HG02610 (cell line): ENCODE results near the gene TRAFD1.
"Not testable (repeated sequence)": the region's sequence is repeated elsewhere in the genome, so short reads cannot be mapped to it uniquely, and the experiment has no call there.

Experiments
- ATAC-seq: cut with Tn5 transposase; IDR thresholded peaks from one replicate; pipeline ENCODE4 v1.9.1; 2021; ENCODE audit warnings: mild to moderate bottlenecking, moderate library complexity; ENCODE audit not compliant: unreplicated experiment

The TRAFD1 gene

DNA sequence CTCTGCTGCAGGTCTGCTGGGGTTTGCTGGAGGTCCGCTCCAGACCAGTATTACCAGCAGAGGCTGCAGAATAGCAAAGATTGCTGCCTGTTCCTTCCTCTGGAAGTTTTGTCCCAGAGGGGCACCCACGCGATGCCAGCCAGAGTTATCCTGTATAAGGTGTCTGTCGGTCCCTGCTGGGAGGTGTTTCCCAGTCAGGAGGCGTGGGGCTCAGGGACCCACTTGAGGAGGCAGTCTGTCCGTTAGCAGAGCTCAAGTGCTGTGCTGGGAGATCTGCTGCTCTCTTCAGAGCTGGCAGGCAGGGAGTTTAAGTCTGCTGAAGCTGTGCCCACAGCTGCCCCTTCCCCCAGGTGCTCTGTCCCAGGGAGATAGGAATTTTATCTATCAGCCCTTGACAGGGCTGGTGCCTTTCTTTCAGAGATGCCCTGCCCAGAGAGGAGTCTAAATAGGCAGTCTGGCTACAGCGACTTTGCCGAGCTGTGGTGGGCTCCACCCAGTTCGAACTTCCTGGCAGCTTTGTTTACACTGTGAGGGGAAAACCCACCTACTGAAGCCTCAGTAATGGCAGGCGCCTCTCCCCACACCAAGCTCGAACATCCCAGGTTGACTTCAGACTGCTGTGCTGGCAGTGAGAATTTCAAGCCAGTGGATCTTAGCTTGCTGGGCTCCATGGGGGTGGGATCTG lies 33.2 kb downstream of the TRAFD1 start:
- not testable (repeated sequence) for ATAC-seq

GRCh38 chr12:112159146-112159541 lies 33.8 kb downstream of the TRAFD1 start:
- no peak for ATAC-seq

- no peak for ATAC-seq
Measured at GRCh38 chr12:112160611-112161010, 35.3 kb downstream of the TRAFD1 start.

DNA sequence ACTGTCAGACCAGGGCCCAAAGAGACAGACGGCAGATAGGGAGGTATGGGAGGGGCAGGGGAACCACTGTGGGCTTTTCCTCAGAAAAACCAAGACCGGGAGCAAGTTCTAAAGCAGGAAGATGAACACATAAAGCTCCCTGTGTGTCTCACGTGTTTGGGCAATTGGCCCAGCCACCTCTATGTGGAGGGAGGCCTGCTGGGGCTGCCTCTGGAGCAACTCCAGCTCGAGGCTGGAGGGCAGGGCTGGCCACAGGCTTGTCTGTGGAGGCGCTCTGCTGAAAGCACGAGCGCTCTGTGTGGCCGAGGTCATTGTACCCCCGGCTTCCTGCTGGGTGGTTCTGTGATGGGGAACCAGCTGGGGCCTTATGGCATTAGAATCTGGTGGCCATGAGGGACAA lies 36.4 kb downstream of the TRAFD1 start:
- ATAC-seq: no peak

DNA sequence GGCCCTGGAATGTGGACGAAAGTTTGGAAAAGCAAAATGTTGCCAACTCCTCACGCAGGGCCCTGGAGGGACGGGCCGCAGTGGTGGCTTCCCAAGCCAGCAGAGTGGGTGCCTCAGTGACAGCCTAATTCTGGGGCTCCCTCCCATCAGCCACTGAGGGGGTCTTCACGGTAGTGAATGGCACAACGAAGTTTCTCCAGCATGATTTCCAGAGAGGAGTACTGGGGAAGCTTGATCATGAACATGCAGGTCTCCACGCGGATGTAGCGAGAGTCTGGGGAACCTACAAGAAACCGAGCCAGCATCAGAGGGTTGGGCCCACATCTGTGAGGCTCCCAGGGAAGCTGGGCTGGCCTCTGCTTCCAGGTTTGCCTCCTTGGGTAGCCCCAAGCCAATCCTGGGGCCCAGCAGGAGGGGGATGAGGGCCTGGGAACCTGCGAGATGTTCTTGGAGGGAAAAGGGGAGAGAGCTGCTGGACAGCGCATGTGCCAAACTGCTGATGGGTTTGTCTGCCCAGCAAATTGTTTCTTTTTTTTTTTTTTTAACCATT lies 37.0 kb downstream of the TRAFD1 start:
- ATAC-seq: no peak

- ATAC-seq: no peak
Measured at GRCh38 chr12:112163056-112163455, 37.7 kb downstream of the TRAFD1 start.

DNA sequence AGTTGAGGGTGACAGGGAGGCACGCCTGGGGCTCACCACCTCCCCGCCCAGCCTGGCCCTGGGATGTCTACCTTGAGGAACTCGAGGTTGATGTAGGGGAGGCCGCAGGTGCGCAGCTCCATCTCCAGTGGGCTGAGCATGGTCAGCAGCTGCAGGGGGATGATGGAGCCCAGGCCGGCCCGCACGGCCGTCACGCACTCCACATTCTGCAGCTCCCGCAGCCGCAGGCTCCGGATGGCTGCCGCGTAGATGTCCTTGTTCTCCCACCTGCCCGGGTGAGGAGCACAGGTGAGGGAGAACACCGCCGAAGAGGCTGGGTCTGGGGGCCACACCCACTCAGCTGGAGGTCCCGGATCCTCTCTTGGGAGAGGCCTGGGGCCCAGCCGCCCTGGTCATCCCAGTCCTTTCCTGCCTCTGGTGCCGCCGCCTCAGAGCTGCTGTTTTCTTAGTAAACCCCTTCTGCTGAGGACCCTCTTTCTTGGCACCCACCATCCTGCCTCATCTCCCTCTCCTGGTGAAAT lies 38.2 kb downstream of the TRAFD1 start:
- ATAC-seq: no peak

- ATAC-seq: no peak
Measured at GRCh38 chr12:112164011-112164660, 38.8 kb downstream of the TRAFD1 start.

- ATAC-seq: no peak
Measured at GRCh38 chr12:112165624-112166023, 40.3 kb downstream of the TRAFD1 start.

DNA sequence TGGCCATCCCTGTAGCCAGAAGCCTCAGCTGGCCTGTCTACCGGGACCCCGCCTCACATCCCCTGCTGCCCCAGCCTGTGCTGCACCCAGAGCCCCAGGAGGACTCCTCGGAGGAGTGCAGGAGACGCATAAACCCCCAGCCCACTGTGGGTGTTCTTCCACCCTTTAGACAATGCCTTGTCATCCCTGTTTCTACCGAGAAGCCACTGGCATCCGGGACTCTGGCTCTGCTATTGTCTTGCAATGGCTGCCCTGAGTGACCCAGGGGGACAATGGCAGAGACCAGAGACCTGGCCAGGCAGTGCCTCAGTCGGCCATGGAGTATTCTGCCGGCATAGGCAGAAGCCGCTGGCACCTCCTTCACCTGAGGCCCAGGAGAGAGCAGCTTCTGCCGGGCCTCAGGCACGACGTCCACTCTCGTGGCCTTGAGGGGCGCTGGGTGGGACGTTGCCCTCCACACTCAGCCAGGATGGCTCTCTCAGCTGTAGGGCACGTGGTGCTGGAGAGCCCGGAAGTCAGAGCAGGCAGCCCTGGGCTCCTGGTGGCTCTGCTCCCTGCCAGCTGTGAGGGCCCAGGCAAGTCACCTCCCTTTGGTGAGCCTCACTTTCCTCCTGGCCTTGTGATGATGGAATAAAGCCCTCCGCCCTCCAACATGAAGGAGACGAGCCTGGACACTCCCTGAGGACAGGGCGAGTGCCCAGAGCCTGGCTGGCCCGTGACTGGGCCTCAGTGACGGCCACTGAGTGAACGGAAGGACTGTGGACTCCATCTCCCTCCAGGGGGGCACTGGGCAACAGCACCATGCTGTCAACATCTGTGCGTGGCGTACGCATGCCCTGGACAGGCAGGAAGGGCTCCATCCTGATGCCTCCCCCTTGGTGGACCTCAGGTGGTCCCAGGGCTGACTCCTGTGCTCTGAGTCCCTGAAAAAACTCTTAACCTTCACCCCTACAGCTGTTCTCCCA lies 41.0 kb downstream of the TRAFD1 start:
- ATAC-seq: no peak

DNA sequence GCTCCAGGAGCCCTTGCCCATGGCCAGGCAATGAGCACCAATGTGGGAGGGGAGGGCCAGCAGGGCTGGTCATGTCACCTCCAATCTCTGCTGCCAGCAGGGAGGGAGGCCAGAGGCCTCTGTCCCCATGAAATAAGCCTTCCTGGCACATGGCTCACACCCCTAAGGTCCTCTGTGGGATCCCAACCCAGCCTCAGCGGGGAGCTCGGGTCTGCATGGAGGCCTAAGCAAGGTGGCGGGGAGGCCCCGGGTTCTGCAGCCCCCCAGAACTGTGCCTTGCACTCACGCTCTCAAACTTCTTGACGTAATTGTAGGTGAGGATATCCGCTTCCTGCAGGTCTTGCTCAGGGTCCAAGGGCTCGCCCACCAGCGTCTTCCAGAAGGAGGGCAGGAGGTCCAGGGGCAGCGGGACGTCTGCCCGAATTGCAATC lies 41.7 kb downstream of the TRAFD1 start:
- no peak for ATAC-seq

GRCh38 chr12:112167718-112168525 lies 42.6 kb downstream of the TRAFD1 start:
- no peak for ATAC-seq

DNA sequence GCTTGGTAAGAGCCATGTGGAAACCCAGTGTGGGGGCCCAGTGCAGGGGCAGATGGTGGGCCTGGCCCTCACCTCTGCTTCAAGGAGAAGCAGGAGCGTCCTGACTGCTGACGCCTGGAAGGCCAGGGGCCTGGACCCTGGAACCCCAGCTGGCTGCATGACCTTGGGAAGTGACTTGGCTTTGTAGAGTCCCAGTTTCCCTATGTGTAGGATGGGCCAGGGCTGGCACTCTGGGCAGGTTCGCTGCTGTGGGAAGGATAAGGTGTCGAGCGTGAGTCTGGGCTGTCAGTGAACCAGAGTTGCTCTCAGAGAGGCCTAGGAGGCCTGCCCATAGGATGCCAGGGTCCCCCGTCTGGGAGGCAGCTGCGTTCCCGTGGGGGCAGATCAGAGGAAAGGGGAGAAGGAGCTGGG lies 43.2 kb downstream of the TRAFD1 start:
- no peak for ATAC-seq

DNA sequence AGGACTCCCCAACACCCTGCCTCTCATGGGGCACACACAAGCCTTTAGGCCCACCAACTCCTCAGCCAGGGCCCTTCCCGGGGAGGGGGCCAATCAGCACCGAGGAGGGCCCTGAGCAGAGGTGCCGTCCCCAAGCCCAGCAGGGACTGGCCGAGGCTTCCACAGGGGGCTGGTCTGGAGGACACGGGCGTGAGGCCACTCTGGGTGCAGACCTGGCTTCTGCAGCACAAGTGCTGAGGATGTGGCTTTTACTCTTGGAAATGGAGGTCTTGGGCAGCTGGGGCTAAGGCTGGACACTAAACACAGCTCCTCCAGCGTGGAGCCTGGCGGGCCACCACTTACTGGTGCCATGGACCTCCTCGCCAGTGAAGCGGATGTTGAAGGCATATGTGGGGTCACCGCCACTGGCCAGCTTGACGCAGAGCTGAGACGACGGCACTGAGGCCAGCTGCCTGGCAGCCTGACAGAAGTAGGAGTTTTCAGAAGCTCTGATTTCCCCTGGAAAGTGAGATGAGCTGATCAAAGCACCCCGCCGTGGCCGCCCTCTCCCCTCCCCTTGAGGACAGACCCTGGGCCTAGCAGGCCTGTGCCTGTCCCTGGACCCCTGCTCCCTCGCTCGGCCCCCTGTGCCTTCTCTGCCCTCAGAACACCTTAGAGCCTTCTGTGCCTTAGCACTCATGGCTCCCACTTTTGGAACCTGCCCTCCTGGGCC lies 44.0 kb downstream of the TRAFD1 start:
- no peak for ATAC-seq

GRCh38 chr12:112169966-112170365 lies 44.6 kb downstream of the TRAFD1 start:
- no peak for ATAC-seq

- ATAC-seq: no peak
Measured at GRCh38 chr12:112170376-112170775, 45.0 kb downstream of the TRAFD1 start.

GRCh38 chr12:112170971-112171596 lies 45.7 kb downstream of the TRAFD1 start:
- ATAC-seq: no peak

DNA sequence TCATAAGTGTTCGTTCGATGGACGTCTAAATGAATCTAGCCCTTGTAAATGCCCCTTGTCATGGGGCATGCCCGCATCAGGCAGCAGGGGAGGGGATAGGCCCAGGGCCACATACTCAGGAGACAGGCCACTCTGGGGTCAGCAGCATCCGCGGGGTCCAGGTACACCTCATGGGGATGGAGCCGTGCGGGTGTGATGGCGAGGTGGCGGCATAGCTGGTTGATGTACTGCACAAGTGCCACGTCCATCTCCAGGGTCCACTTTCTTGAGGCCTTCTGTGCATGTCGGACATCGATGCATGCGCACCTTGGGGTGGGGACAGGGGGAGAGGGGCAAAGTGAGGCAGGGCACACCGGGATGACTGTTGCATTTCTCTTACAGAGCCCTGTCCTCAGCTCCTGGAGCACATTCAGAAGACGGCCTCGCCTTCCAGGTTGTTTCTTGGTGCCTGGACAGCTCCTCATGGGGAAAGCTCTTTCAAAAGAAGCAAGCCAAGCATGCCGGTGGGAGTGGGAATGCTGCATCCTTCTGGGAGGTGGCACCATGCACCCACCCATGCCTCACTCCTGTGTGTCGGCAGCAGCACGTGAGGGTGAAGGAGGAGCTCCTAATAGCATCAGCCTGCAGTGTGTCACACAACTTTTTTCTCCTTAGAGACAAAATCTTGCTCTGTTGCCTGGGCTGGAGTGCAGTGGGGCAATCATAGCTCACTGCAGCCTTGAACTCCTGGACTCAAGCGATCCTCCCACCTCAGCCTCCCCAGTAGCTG lies 47.4 kb downstream of the TRAFD1 start:
- no peak for ATAC-seq
